GM23338 (cell line): ENCODE results near the gene JPH3. TPM values are rescaled to one million over a fixed set of nuclear protein-coding genes. Genes with fewer than 3 reads are reported as not detected.

Source experiments
- ATAC-seq: fragments of 200-7000 bp; cut with Tn5 transposase; 3 replicates; pipeline ENCODE4 v1.9.1; 2020
- DNase-seq: peaks from one replicate; pipeline ENCODE4 v3.0.0-alpha.2; 2015; ENCODE audit warnings: low spot score
- H2AFZ ChIP-seq: fragments of 200-600 bp; sonication (generic); 2 replicates; pipeline ENCODE4 v1.8.0; 2016; ENCODE audit warnings: antibody characterized with exemption, mild to moderate bottlenecking, moderate library complexity
- H3F3A ChIP-seq: fragments of 200-600 bp; sonication (generic); replicated peaks from 2 replicates; pipeline ENCODE4 v1.8.0; 2017; ENCODE audit warnings: antibody characterized with exemption, mixed run types, low read depth
- H3K27ac ChIP-seq: fragments of 200-600 bp; sonication (generic); 2 replicates; pipeline ENCODE4 v1.6.1; 2016; ENCODE audit warnings: low read depth
- H3K27me3 ChIP-seq: fragments of 200-600 bp; sonication (generic); 2 replicates; pipeline ENCODE4 v1.8.0; 2016; ENCODE audit warnings: mild to moderate bottlenecking, mixed run types, moderate library complexity; ENCODE audit not compliant: insufficient read depth
- H3K36me3 ChIP-seq: fragments of 200-600 bp; sonication (generic); 2 replicates; pipeline ENCODE4 v1.8.0; 2016; ENCODE audit warnings: mild to moderate bottlenecking; ENCODE audit not compliant: insufficient read depth
- H3K4me1 ChIP-seq: fragments of 200-600 bp; sonication (generic); 2 replicates; pipeline ENCODE4 v1.8.0; 2016; ENCODE audit warnings: mild to moderate bottlenecking, moderate library complexity; ENCODE audit not compliant: insufficient read depth
- H3K4me2 ChIP-seq: fragments of 200-600 bp; sonication (generic); 2 replicates; pipeline ENCODE4 v1.7.1; 2017; ENCODE audit warnings: mixed run types
- H3K4me3 ChIP-seq: fragments of 200-600 bp; sonication (generic); 2 replicates; pipeline ENCODE4 v1.6.1; 2016; ENCODE audit warnings: mixed run types
- H3K79me2 ChIP-seq: fragments of 200-600 bp; sonication (generic); replicated peaks from 2 replicates; pipeline ENCODE4 v1.8.0; 2017; ENCODE audit warnings: mild to moderate bottlenecking; ENCODE audit not compliant: insufficient read depth
- H3K9me2 ChIP-seq: fragments of 200-600 bp; sonication (generic); 2 replicates; pipeline ENCODE4 v1.8.0; 2017; ENCODE audit not compliant: insufficient read depth
- H4K20me1 ChIP-seq: fragments of 200-600 bp; sonication (generic); replicated peaks from 2 replicates; pipeline ENCODE4 v1.8.0; 2017; ENCODE audit warnings: mild to moderate bottlenecking; ENCODE audit not compliant: insufficient read depth
- H3K27ac Mint-ChIP-seq: 2 replicates; pipeline ENCODE4 v1.8.0; 2020; ENCODE audit warnings: inconsistent platforms, mild to moderate bottlenecking, moderate library complexity, mixed read lengths
- H3K27me3 Mint-ChIP-seq: 3 replicates; pipeline ENCODE4 v1.8.0; 2022; ENCODE audit warnings: low read depth, mild to moderate bottlenecking, moderate library complexity, mixed read lengths, inconsistent platforms; ENCODE audit not compliant: insufficient read depth, poor library complexity
- H3K36me3 Mint-ChIP-seq: 3 replicates; pipeline ENCODE4 v1.8.0; 2021; ENCODE audit warnings: low read depth, mild to moderate bottlenecking, inconsistent platforms, moderate library complexity, mixed read lengths
- H3K4me1 Mint-ChIP-seq: 3 replicates; pipeline ENCODE4 v1.8.0; 2020; ENCODE audit warnings: mild to moderate bottlenecking, inconsistent platforms, mixed read lengths
- H3K4me3 Mint-ChIP-seq: 3 replicates; pipeline ENCODE4 v1.8.0; 2021; ENCODE audit warnings: moderate library complexity, mild to moderate bottlenecking, inconsistent platforms, mixed read lengths
- H3K9me3 Mint-ChIP-seq: 3 replicates; pipeline ENCODE4 v1.8.0; 2020; ENCODE audit warnings: moderate library complexity, mild to moderate bottlenecking, inconsistent platforms, mixed read lengths
- CTCF ChIP-seq, 2 experiments: fragments of 200-600 bp in 1 of 2; sonication (generic) in 1 of 2; conservative IDR thresholded peaks; 2 replicates each; pipeline versions ENCODE4 v1.5.1 to v1.6.1; 2016 to 2017; ENCODE audit warnings: antibody characterized with exemption in 2 of 2, low read depth in 2 of 2, mild to moderate bottlenecking in 2 of 2, moderate library complexity in 1 of 2
- EZH2 ChIP-seq: fragments of 200-600 bp; sonication (generic); IDR thresholded peaks from one replicate; pipeline ENCODE4 v1.8.0; 2017; ENCODE audit warnings: antibody characterized with exemption, mild to moderate bottlenecking, low read depth; ENCODE audit not compliant: unreplicated experiment
- EZH2phosphoT487 ChIP-seq: fragments of 200-600 bp; sonication (generic); IDR thresholded peaks from one replicate; pipeline ENCODE4 v1.8.1; 2018; ENCODE audit warnings: antibody characterized with exemption; ENCODE audit not compliant: unreplicated experiment
- NANOG ChIP-seq: IDR thresholded peaks from 2 replicates; pipeline ENCODE4 v1.6.1; 2016; ENCODE audit warnings: antibody characterized with exemption, borderline replicate concordance
- POLR2AphosphoS5 ChIP-seq: IDR thresholded peaks from 2 replicates; pipeline ENCODE4 v1.6.1; 2016; ENCODE audit warnings: antibody characterized with exemption, low read depth
- REST ChIP-seq: IDR thresholded peaks from one replicate; pipeline ENCODE4 v1.6.1; 2018; ENCODE audit warnings: antibody characterized with exemption; ENCODE audit not compliant: unreplicated experiment
- STAT1 ChIP-seq: IDR thresholded peaks from one replicate; pipeline ENCODE4 v1.6.1; 2016; ENCODE audit warnings: antibody characterized with exemption; ENCODE audit not compliant: unreplicated experiment
- ZNF114 ChIP-seq: fragments of 250-450 bp; sonication (Bioruptor Pico); IDR thresholded peaks from 2 replicates; pipeline ENCODE4 v1.5.0; 2020; ENCODE audit warnings: mild to moderate bottlenecking, moderate library complexity
- ZNF331 ChIP-seq: fragments of 250-450 bp; sonication (Bioruptor Pico); IDR thresholded peaks from 2 replicates; pipeline ENCODE4 v1.5.0; 2020; ENCODE audit warnings: low read depth, mild to moderate bottlenecking, moderate library complexity
- ZNF462 ChIP-seq: fragments of 250-450 bp; sonication (Bioruptor Pico); IDR thresholded peaks from 2 replicates; pipeline ENCODE4 v1.5.0; 2020; ENCODE audit warnings: mild to moderate bottlenecking, moderate library complexity
- polyA plus RNA-seq: library from polyadenylated mRNA; unstranded; fragments of >200 nt; fragmentation: Nextera tagmentation; extraction: Ambion mirVana; gene quantifications from 2 replicates; pipeline ENCODE4 v1.2.1, GENCODE V29; 2016
- total RNA-seq: library from RNA; depleted of rRNA; stranded (reverse); fragments of >200 nt; shearing (Covaris generic); gene quantifications from 2 replicates; pipeline ENCODE4 v1.2.3, GENCODE V29; 2014

JPH3 gene
- total and polyA plus RNA-seq, 2 experiments from 2014 or later: 8.4 to 38.3 TPM

- no peaks in the 10 kb centered on the region for H3K36me3 ChIP-seq
- H3K4me3 ChIP-seq: no peak overlapping the region
- Mint-ChIP-seq H3K9me3 (no peaks in the 10 kb centered on the region), H3K4me3 (no peak overlapping the region), H3K36me3 (peaks cover 42% of the 10 kb centered on the region), H3K27me3 (peaks cover 5% of the 10 kb centered on the region), H3K4me1 (peaks cover 21% of the 10 kb centered on the region), H3K27ac (no peak overlapping the region)
- TF ChIP-seq POLR2AphosphoS5 (no peak), CTCF (conservative IDR thresholded peaks at IDR 0.05; ENCODE audit: low read depth in 2 of 2) (no peak), EZH2phosphoT487 (no peak)
- H3K9me2 ChIP-seq: no peaks in the 10 kb centered on the region
- ATAC-seq (no peak), DNase-seq (no peak)
- H4K20me1 ChIP-seq: no peaks in the 10 kb centered on the region; the same call in none of the 2 replicates
- no peaks in the 10 kb centered on the region for H3F3A ChIP-seq
- H2AFZ ChIP-seq: no peak overlapping the region
- peaks cover 13% of the 10 kb centered on the region for H3K79me2 ChIP-seq
- H3K27me3 ChIP-seq: no peaks in the 10 kb centered on the region
- H3K4me2 ChIP-seq: no peak overlapping the region
- no peak overlapping the region for H3K27ac ChIP-seq
- H3K4me1 ChIP-seq: no peaks in the 10 kb centered on the region
Measured at GRCh38 chr16:87708881-87709638, 106.8 kb downstream of the JPH3 start.

- Mint-ChIP-seq H3K27ac (no peak overlapping the region), H3K27me3 (peaks cover 5% of the 10 kb centered on the region), H3K4me3 (no peak overlapping the region), H3K36me3 (peaks cover 44% of the 10 kb centered on the region), H3K9me3 (no peaks in the 10 kb centered on the region), H3K4me1 (peaks cover 19% of the 10 kb centered on the region)
- Histone ChIP-seq H3F3A (no peaks in the 10 kb centered on the region), H3K79me2 (peaks cover 13% of the 10 kb centered on the region), H4K20me1 (no peaks in the 10 kb centered on the region; the same call in none of the 2 replicates), H3K4me1 (no peaks in the 10 kb centered on the region), H3K27me3 (no peaks in the 10 kb centered on the region), H3K36me3 (no peaks in the 10 kb centered on the region), H3K27ac (no peak overlapping the region), H3K9me2 (no peaks in the 10 kb centered on the region), H2AFZ (no peak overlapping the region), H3K4me2 (no peak overlapping the region), H3K4me3 (no peak overlapping the region)
- DNase-seq (no peak), ATAC-seq (no peak)
- TF ChIP-seq ZNF462 (CRISPR knock-in tag) (no peak), REST (no peak), ZNF114 (CRISPR knock-in tag) (no peak), ZNF331 (CRISPR knock-in tag) (no peak), EZH2 (no peak), POLR2AphosphoS5 (no peak), STAT1 (no peak), NANOG (no peak)
Measured at GRCh38 chr16:87709677-87710076, 107.4 kb downstream of the JPH3 start.
